ENCODE measurements around the gene TTLL3. TPM values are rescaled to one million over a fixed set of nuclear protein-coding genes. Genes with fewer than 3 reads are reported as not detected.

Gene TTLL3
- total and polyA plus RNA-seq, 2 of the 4 experiments (the other 2 are of a cell fraction), result 6.8 to 43.4 TPM

DNA sequence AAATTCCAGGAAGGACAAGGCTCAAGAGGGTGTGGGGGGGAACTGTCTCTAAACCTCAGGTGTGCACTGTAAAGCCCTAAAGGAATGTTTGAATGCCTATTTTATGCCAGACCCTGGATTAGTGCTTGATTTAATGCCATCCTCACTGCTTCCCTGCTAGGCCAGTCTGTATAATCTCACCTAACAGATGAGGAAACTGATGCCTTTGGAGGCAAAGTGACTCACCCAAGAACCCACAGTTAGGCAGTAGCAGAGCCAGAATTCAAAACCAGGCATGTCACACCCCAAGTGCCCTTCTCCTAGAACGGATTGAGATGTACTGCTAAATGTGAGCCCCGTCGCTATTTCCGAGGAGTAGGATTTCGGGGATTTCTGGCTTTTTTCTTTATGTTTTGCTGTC, 48.1 kb upstream of the TTLL3 start:
- Histone ChIP-seq H3K4me2 (ENCODE audit: low read depth, low read length) (no peak overlapping the region), H2BK20ac (ENCODE audit: low read depth, low read length) (no peak overlapping the region), H2AFZ (replicated peaks; ENCODE audit: low read length, poor library complexity) (no peak overlapping the region), H4K20me1 (ENCODE audit: insufficient read depth, low read length) (no peaks in the 10 kb centered on the region; the same call in 1 of the 2 replicates), H3K9ac (ENCODE audit: low read depth, low read length) (no peak overlapping the region), H4K91ac (ENCODE audit: insufficient read depth, low read depth, low read length) (no peak overlapping the region), H3K18ac (ENCODE audit: low read depth, low read length) (no peak overlapping the region), H3K23ac (ENCODE audit: low read depth, low read length) (no peak overlapping the region), H3K9me1 (ENCODE audit: insufficient read depth, low read length) (peaks cover 16% of the 10 kb centered on the region), H2AK9ac (replicated peaks; ENCODE audit: low read depth, low read length, poor library complexity) (no peak overlapping the region), H4K5ac (ENCODE audit: low read depth, low read length) (no peak overlapping the region), H2BK120ac (ENCODE audit: low read depth, low read length) (no peak overlapping the region), H3K36me3 (ENCODE audit: control insufficient read depth, insufficient read depth, low read length) (peaks cover 35% of the 10 kb centered on the region), H3K14ac (replicated peaks; ENCODE audit: low read depth, low read length) (no peak overlapping the region), H3K4me3 (ENCODE audit: insufficient read depth, low read depth, low read length) (no peak overlapping the region), H3K27me3 (ENCODE audit: control insufficient read depth, insufficient read depth, low read length) (no peaks in the 10 kb centered on the region), H3K4ac (ENCODE audit: low read depth, low read length) (no peak overlapping the region), H2BK5ac (ENCODE audit: low read depth, low read length, poor library complexity, severe bottlenecking) (no peak overlapping the region), H2BK15ac (ENCODE audit: low read depth, low read length) (no peak overlapping the region), H3K9me3 (ENCODE audit: control insufficient read depth, insufficient read depth, low read length) (no peaks in the 10 kb centered on the region), H3K27ac (ENCODE audit: insufficient read depth, low read length) (no peak overlapping the region), H3K4me1 (ENCODE audit: control insufficient read depth, insufficient read depth, low read length) (peaks cover under 1% of the 10 kb centered on the region; the same call in 1 of the 2 replicates), H2AK5ac (ENCODE audit: low read depth, low read length) (no peak overlapping the region), H3K56ac (ENCODE audit: extremely low read depth, insufficient read depth, low read length) (no peak overlapping the region), H3K79me1 (ENCODE audit: low read depth in 1 of 2, low read length in 2 of 2) (peaks cover 1 to 23% of the 10 kb centered on the region in 2 experiments), H4K8ac (ENCODE audit: low read depth in 2 of 2, low read length in 2 of 2) (no peak overlapping the region)
- in situ Hi-C loops (cut with MboI; ENCODE audit: low sequenced_read_pairs) (no loop called here), intact Hi-C loops (cut with micrococcal nuclease) (no loop called here), dilution Hi-C loops (cut with HindIII; ENCODE audit: low sequenced_read_pairs, unreplicated experiment) (no loop called here)
- no peak for DNase-seq
- ChIA-PET CTCF (no interaction called here), POLR2A (ENCODE audit: unreplicated experiment) (no interaction called here)
- no CpG with 5 or more reads among the region's 5 CpGs for WGBS, 2 experiments (ENCODE audit: extremely low coverage in 2 of 2, insufficient read length in 1 of 2)
- no peak for ATAC-seq (ENCODE audit: low read depth)
- BruUV-seq (replicated peaks), result no TSS peak
- TF ChIP-seq MXI1 (IDR thresholded peaks at IDR 0.05; ENCODE audit: borderline replicate concordance, low read depth, low read length) (no peak), SMC3 (IDR thresholded peaks at IDR 0.05; ENCODE audit: low read depth, low read length) (no peak), NFE2L2 (IDR thresholded peaks at IDR 0.05; ENCODE audit: low read depth, low read length) (no peak), RCOR1 (IDR thresholded peaks at IDR 0.05; ENCODE audit: insufficient replicate concordance, low read length) (no peak), POLR2A (IDR thresholded peaks at IDR 0.05; ENCODE audit: low read depth, low read length) (no peak), RFX5 (IDR thresholded peaks at IDR 0.05; ENCODE audit: low read depth, low read length) (no peak), CHD1 (IDR thresholded peaks at IDR 0.05; ENCODE audit: low read depth, low read length) (no peak), CEBPB (IDR thresholded peaks at IDR 0.05; ENCODE audit: low read depth, low read length) (no peak), RAD21 (IDR thresholded peaks at IDR 0.05; ENCODE audit: low read length) (no peak), FOS (IDR thresholded peaks at IDR 0.05; ENCODE audit: low read depth, low read length) (no peak), BHLHE40 (IDR thresholded peaks at IDR 0.05; ENCODE audit: low read depth, low read length) (no peak)
- TF ChIP-seq, protein P1, sequence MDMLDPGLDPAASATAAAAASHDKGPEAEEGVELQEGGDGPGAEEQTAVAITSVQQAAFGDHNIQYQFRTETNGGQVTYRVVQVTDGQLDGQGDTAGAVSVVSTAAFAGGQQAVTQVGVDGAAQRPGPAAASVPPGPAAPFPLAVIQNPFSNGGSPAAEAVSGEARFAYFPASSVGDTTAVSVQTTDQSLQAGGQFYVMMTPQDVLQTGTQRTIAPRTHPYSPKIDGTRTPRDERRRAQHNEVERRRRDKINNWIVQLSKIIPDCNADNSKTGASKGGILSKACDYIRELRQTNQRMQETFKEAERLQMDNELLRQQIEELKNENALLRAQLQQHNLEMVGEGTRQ (IDR thresholded peaks at IDR 0.05; ENCODE audit: low read depth, low read length), result no peak
